D721Med (cell line): Measurements from ENCODE around the gene CNTNAP5.

Source experiments
- DNase-seq: peaks from one replicate; pipeline ENCODE4 v3.0.0; 2011; ENCODE audit warnings: low spot score; ENCODE audit not compliant: insufficient read length
- FAIRE-seq: peaks from 2 replicates; lab custom pipeline; 2011; peaks lifted over from hg19 to GRCh38; lab: Jason Lieb, UNC
- TF ChIP-seq, protein P1 (sequence below): IDR thresholded peaks from 2 replicates; pipeline ENCODE4 v1.5.1; 2012; ENCODE audit warnings: mild to moderate bottlenecking, control low read depth; ENCODE audit not compliant: insufficient read depth; ENCODE audit errors: missing control alignments

The CNTNAP5 gene

DNA sequence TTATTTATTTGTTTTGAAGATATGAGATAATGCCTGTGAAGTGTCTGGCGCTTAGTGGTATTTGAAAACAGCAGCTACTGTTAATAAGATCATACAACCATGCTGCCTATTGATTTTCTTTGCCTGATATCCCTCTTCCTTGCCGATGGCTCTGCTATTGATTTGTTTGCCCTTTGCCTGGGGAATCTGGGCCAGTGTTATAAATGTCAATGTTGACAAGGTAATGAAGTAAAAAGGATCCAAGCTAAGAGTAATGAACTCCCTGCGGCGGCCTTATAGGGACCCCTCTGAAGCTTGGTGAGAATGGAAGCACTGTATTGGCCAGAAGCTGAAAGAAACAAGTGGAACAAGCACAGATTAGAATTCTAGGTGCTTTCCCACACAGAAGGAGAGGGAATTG, 854.6 kb downstream of the CNTNAP5 start:
- TF ChIP-seq, protein P1, sequence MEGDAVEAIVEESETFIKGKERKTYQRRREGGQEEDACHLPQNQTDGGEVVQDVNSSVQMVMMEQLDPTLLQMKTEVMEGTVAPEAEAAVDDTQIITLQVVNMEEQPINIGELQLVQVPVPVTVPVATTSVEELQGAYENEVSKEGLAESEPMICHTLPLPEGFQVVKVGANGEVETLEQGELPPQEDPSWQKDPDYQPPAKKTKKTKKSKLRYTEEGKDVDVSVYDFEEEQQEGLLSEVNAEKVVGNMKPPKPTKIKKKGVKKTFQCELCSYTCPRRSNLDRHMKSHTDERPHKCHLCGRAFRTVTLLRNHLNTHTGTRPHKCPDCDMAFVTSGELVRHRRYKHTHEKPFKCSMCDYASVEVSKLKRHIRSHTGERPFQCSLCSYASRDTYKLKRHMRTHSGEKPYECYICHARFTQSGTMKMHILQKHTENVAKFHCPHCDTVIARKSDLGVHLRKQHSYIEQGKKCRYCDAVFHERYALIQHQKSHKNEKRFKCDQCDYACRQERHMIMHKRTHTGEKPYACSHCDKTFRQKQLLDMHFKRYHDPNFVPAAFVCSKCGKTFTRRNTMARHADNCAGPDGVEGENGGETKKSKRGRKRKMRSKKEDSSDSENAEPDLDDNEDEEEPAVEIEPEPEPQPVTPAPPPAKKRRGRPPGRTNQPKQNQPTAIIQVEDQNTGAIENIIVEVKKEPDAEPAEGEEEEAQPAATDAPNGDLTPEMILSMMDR, result no peak
- FAIRE-seq (no peak), DNase-seq (no peak)

- TF ChIP-seq, protein P1, result no peak
- DNase-seq (no peak), FAIRE-seq (no peak)
Measured at GRCh38 chr2:124880995-124881394, 855.9 kb downstream of the CNTNAP5 start.

GRCh38 chr2:124882423-124882822, 857.3 kb downstream of the CNTNAP5 start:
- DNase-seq (no peak), FAIRE-seq (no peak)
- TF ChIP-seq, protein P1, result no peak

DNA sequence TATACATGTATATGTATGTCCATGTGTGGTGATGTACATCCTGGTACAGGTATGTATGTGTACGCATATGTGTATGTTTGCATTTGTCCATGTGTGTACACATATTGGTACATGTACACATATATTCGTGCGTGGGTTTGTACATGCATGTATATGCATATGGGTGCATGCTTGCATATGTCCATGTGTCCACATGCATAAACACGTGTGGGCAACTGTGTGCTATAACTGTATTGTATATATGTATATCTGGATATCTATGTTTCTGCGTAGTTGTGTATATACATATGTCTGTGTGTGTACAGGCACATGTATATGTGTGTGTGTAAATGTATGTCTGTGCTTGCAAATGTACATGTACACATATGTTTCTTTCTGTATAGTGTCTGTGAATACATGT, 858.5 kb downstream of the CNTNAP5 start:
- FAIRE-seq, result no peak
- TF ChIP-seq, protein P1, result no peak

GRCh38 chr2:124884315-124884714, 859.2 kb downstream of the CNTNAP5 start:
- FAIRE-seq (no peak), DNase-seq (no peak)
- TF ChIP-seq, protein P1, result no peak

More for the DNA sequence above, 858.5 kb downstream of the CNTNAP5 start:
- no peak for DNase-seq

GRCh38 chr2:124886216-124886615, 861.1 kb downstream of the CNTNAP5 start:
- DNase-seq (no peak), FAIRE-seq (no peak)
- TF ChIP-seq, protein P1, result no peak

GRCh38 chr2:124887466-124887865, 862.4 kb downstream of the CNTNAP5 start:
- TF ChIP-seq, protein P1, result no peak
- FAIRE-seq (no peak), DNase-seq (no peak)
